Astrocyte (in vitro differentiated cells and primary cell): ENCODE data around the gene GTF2F1. TPM values are rescaled to one million over a fixed set of nuclear protein-coding genes. Genes with fewer than 3 reads are reported as not detected.

Experiments
- DNase-seq: peaks from one replicate; pipeline ENCODE4 v3.0.0-alpha.2; 2010; ENCODE audit warnings: low read depth
- FAIRE-seq: peaks from 2 replicates; lab custom pipeline; 2011; peaks lifted over from hg19 to GRCh38; lab: Jason Lieb, UNC
- H2AFZ ChIP-seq: 2 replicates; pipeline ENCODE4 v1.6.0; 2012; ENCODE audit warnings: low read depth, low read length, inconsistent platforms
- H3K27ac ChIP-seq: 2 replicates; pipeline ENCODE4 v1.5.1; 2011; ENCODE audit warnings: low read depth, low read length, inconsistent platforms
- H3K27me3 ChIP-seq: 2 replicates; pipeline ENCODE4 v1.6.0; 2011; ENCODE audit warnings: low read length, inconsistent platforms; ENCODE audit not compliant: insufficient read depth
- H3K36me3 ChIP-seq: 2 replicates; pipeline ENCODE4 v1.5.1; 2011; ENCODE audit warnings: low read length, inconsistent platforms; ENCODE audit not compliant: insufficient read depth
- H3K4me1 ChIP-seq: 2 replicates; pipeline ENCODE4 v1.5.1; 2011; ENCODE audit warnings: low read length, inconsistent platforms; ENCODE audit not compliant: insufficient read depth
- H3K4me2 ChIP-seq: 2 replicates; pipeline ENCODE4 v1.6.0; 2012; ENCODE audit warnings: low read length, inconsistent platforms
- H3K4me3 ChIP-seq: 2 replicates; pipeline ENCODE4 v1.5.1; 2011; ENCODE audit warnings: low read depth, mild to moderate bottlenecking, low read length, inconsistent platforms; ENCODE audit not compliant: insufficient read depth
- H3K79me2 ChIP-seq: 2 replicates; pipeline ENCODE4 v1.6.0; 2012; ENCODE audit warnings: mild to moderate bottlenecking, low read length, inconsistent platforms; ENCODE audit not compliant: insufficient read depth
- H3K9ac ChIP-seq: 2 replicates; pipeline ENCODE4 v1.6.0; 2012; ENCODE audit warnings: mild to moderate bottlenecking, low read length, inconsistent platforms
- H3K9me3 ChIP-seq: 2 replicates; pipeline ENCODE4 v1.5.1; 2012; ENCODE audit warnings: low read depth, mild to moderate bottlenecking, low read length, inconsistent platforms; ENCODE audit not compliant: insufficient read depth
- H4K20me1 ChIP-seq: 2 replicates; pipeline ENCODE4 v1.6.0; 2012; ENCODE audit warnings: low read length, inconsistent platforms; ENCODE audit not compliant: insufficient read depth
- H3K27ac Mint-ChIP-seq: one replicate; pipeline ENCODE4 v1.8.0; 2021; ENCODE audit warnings: mild to moderate bottlenecking, mixed read lengths; ENCODE audit not compliant: unreplicated experiment
- H3K27me3 Mint-ChIP-seq: one replicate; pipeline ENCODE4 v1.8.0; 2021; ENCODE audit warnings: low read depth, mixed read lengths; ENCODE audit not compliant: unreplicated experiment
- H3K36me3 Mint-ChIP-seq: one replicate; pipeline ENCODE4 v1.8.0; 2021; ENCODE audit warnings: low read depth, mixed read lengths; ENCODE audit not compliant: unreplicated experiment
- H3K4me1 Mint-ChIP-seq: one replicate; pipeline ENCODE4 v1.8.0; 2021; ENCODE audit warnings: low read depth, mixed read lengths; ENCODE audit not compliant: unreplicated experiment
- H3K4me3 Mint-ChIP-seq: one replicate; pipeline ENCODE4 v1.8.0; 2021; ENCODE audit warnings: mild to moderate bottlenecking, moderate library complexity, mixed read lengths; ENCODE audit not compliant: unreplicated experiment
- H3K9me3 Mint-ChIP-seq: one replicate; pipeline ENCODE4 v1.8.0; 2021; ENCODE audit warnings: mild to moderate bottlenecking, mixed read lengths; ENCODE audit not compliant: unreplicated experiment
- CTCF ChIP-seq: IDR thresholded peaks from 2 replicates; pipeline ENCODE4 v1.5.1; 2011; ENCODE audit warnings: low read depth, mild to moderate bottlenecking, inconsistent platforms, low read length, moderate library complexity; ENCODE audit not compliant: insufficient read depth
- EZH2 ChIP-seq: IDR thresholded peaks from 2 replicates; pipeline ENCODE4 v1.6.1; 2012; ENCODE audit warnings: mild to moderate bottlenecking, low read length, inconsistent platforms; ENCODE audit not compliant: insufficient read depth
- total RNA-seq: library from RNA; stranded (reverse); gene quantifications from 2 replicates; pipeline ENCODE4 v1.2.1, GENCODE V29; 2021

GTF2F1 gene
- total RNA-seq, 1 donor from 2014 or later: 92.3 TPM

- no peak overlapping the region for H3K27ac Mint-ChIP-seq
- no peaks in the 10 kb centered on the region for H3K4me1 ChIP-seq
- no peak for TF ChIP-seq EZH2
- no peak for TF ChIP-seq CTCF
- no peak overlapping the region for H2AFZ ChIP-seq
- H3K9me3 ChIP-seq: no peaks in the 10 kb centered on the region
- no peak for DNase-seq
- no peak overlapping the region for H3K9ac ChIP-seq
- H3K4me1 Mint-ChIP-seq: no peaks in the 10 kb centered on the region
- peaks cover 3% of the 10 kb centered on the region for H3K36me3 ChIP-seq
- H3K27me3 ChIP-seq: no peaks in the 10 kb centered on the region
- no peak overlapping the region for H3K4me2 ChIP-seq
- H3K27ac ChIP-seq: no peak overlapping the region
- FAIRE-seq: no peak
- no peaks in the 10 kb centered on the region for H3K9me3 Mint-ChIP-seq
- no peaks in the 10 kb centered on the region for H3K36me3 Mint-ChIP-seq
- no peak overlapping the region for H3K4me3 ChIP-seq
- H3K79me2 ChIP-seq: peaks cover 6% of the 10 kb centered on the region
- no peak overlapping the region for H3K4me3 Mint-ChIP-seq
- no peaks in the 10 kb centered on the region for H3K27me3 Mint-ChIP-seq
- H4K20me1 ChIP-seq: peaks cover 21% of the 10 kb centered on the region
Measured at GRCh38 chr19:6413291-6413690, 20.3 kb upstream of the GTF2F1 start.

GRCh38 chr19:6412447-6413091, 19.6 kb upstream of the GTF2F1 start:
- no peak overlapping the region for H3K4me3 ChIP-seq
- no peak overlapping the region for H2AFZ ChIP-seq
- no peak overlapping the region for H3K27ac ChIP-seq
- Mint-ChIP-seq H3K9me3 (no peaks in the 10 kb centered on the region), H3K4me3 (no peak overlapping the region), H3K36me3 (no peaks in the 10 kb centered on the region), H3K27ac (no peak overlapping the region), H3K27me3 (no peaks in the 10 kb centered on the region), H3K4me1 (no peaks in the 10 kb centered on the region)
- TF ChIP-seq EZH2 (no peak), CTCF (peak; percentile 43)
- H3K36me3 ChIP-seq: peaks cover 3% of the 10 kb centered on the region
- peaks cover 16% of the 10 kb centered on the region for H4K20me1 ChIP-seq
- FAIRE-seq (no peak), DNase-seq (no peak)
- no peak overlapping the region for H3K9ac ChIP-seq
- H3K9me3 ChIP-seq: no peaks in the 10 kb centered on the region
- no peaks in the 10 kb centered on the region for H3K4me1 ChIP-seq
- H3K27me3 ChIP-seq: no peaks in the 10 kb centered on the region
- no peak overlapping the region for H3K4me2 ChIP-seq
- no peaks in the 10 kb centered on the region for H3K79me2 ChIP-seq

GRCh38 chr19:6412061-6412446, 19.1 kb upstream of the GTF2F1 start:
- Histone ChIP-seq H3K9me3 (no peaks in the 10 kb centered on the region), H3K4me1 (no peaks in the 10 kb centered on the region), H2AFZ (no peak overlapping the region), H3K9ac (no peak overlapping the region), H3K36me3 (peaks cover 3% of the 10 kb centered on the region), H3K4me2 (no peak overlapping the region), H3K27ac (no peak overlapping the region), H3K79me2 (no peaks in the 10 kb centered on the region), H3K27me3 (no peaks in the 10 kb centered on the region), H4K20me1 (peaks cover 11% of the 10 kb centered on the region), H3K4me3 (no peak overlapping the region)
- H3K27ac Mint-ChIP-seq: no peak overlapping the region
- no peak for DNase-seq
- H3K27me3 Mint-ChIP-seq: no peaks in the 10 kb centered on the region
- no peaks in the 10 kb centered on the region for H3K9me3 Mint-ChIP-seq
- no peaks in the 10 kb centered on the region for H3K4me1 Mint-ChIP-seq
- TF ChIP-seq EZH2: no peak
- TF ChIP-seq CTCF: no peak
- H3K36me3 Mint-ChIP-seq: no peaks in the 10 kb centered on the region
- no peak overlapping the region for H3K4me3 Mint-ChIP-seq
- no peak for FAIRE-seq
